NB4 (cell line): Measurements from ENCODE around the gene UNC5C.

ENCODE experiments used
- DNase-seq: peaks from one replicate; pipeline ENCODE4 v3.0.0; 2010; ENCODE audit warnings: low read depth
- H3K4me3 ChIP-seq: one replicate; pipeline ENCODE4 v1.5.1; 2011; ENCODE audit warnings: mild to moderate bottlenecking, low read depth, low read length, moderate library complexity
- CTCF ChIP-seq: IDR thresholded peaks from one replicate; pipeline ENCODE4 v1.5.1; 2012; ENCODE audit warnings: low read depth, low read length
- MAX ChIP-seq: IDR thresholded peaks from 2 replicates; pipeline ENCODE4 v1.6.1; 2011; ENCODE audit warnings: low read depth, low read length
- MYC ChIP-seq: IDR thresholded peaks from 2 replicates; pipeline ENCODE4 v1.6.1; 2011; ENCODE audit warnings: low read depth, low read length
- POLR2A ChIP-seq: IDR thresholded peaks from 2 replicates; pipeline ENCODE4 v1.6.1; 2011; ENCODE audit warnings: mild to moderate bottlenecking; ENCODE audit not compliant: insufficient read length; ENCODE audit errors: extremely low read depth

UNC5C gene

GRCh38 chr4:95290702-95291101, 258.1 kb downstream of the UNC5C start:
- H3K4me3 ChIP-seq, result no peak overlapping the region
- DNase-seq, result no peak
- TF ChIP-seq POLR2A (no peak), MYC (no peak), MAX (no peak), CTCF (no peak)

- no peak for TF ChIP-seq MYC
- no peak for TF ChIP-seq CTCF
- no peak for TF ChIP-seq POLR2A
- TF ChIP-seq MAX, result no peak
- H3K4me3 ChIP-seq, result no peak overlapping the region
- DNase-seq, result no peak
Measured at GRCh38 chr4:95289028-95289634, 259.6 kb downstream of the UNC5C start.

GRCh38 chr4:95288552-95288951, 260.2 kb downstream of the UNC5C start:
- TF ChIP-seq MYC (no peak), POLR2A (no peak), CTCF (no peak), MAX (no peak)
- no peak for DNase-seq
- no peak overlapping the region for H3K4me3 ChIP-seq

GRCh38 chr4:95285797-95286196, 263.0 kb downstream of the UNC5C start:
- no peak overlapping the region for H3K4me3 ChIP-seq
- DNase-seq, result no peak
- no peak for TF ChIP-seq CTCF
- no peak for TF ChIP-seq MYC
- no peak for TF ChIP-seq POLR2A
- no peak for TF ChIP-seq MAX

- no peak overlapping the region for H3K4me3 ChIP-seq
- TF ChIP-seq MYC, result no peak
- no peak for TF ChIP-seq MAX
- no peak for TF ChIP-seq POLR2A
- no peak for TF ChIP-seq CTCF
- DNase-seq, result no peak
Measured at GRCh38 chr4:95284655-95285054, 264.1 kb downstream of the UNC5C start.

GRCh38 chr4:95283320-95283719, 265.5 kb downstream of the UNC5C start:
- no peak overlapping the region for H3K4me3 ChIP-seq
- no peak for DNase-seq
- no peak for TF ChIP-seq MYC
- no peak for TF ChIP-seq MAX
- TF ChIP-seq POLR2A, result no peak
- no peak for TF ChIP-seq CTCF
